Islet precursor cell (in vitro differentiated cells): ENCODE data around the gene PHLPP1.

ENCODE experiments used
- DNase-seq: peaks from one replicate; pipeline ENCODE4 v3.0.0-alpha.2; 2018

The PHLPP1 gene

DNA sequence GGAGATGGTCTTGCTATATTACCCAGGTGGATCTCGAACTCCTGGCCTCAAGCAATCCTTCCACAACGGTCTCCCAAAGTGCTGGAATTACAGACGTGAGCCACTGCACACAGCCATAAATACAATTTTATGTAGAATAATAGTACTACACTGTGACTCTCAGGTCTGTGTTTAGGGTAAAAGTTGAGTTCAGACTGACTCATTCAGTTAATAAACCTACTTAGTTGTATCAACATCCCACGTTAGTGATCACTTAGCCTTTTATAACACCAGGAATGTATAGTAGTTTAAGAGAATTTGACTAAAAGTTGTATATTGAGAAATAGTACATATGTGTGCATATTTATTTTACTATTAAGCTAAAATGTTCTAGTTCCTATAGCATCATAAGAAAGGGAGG is 237.5 kb downstream of the PHLPP1 start:
- DNase-seq, result no peak

DNA sequence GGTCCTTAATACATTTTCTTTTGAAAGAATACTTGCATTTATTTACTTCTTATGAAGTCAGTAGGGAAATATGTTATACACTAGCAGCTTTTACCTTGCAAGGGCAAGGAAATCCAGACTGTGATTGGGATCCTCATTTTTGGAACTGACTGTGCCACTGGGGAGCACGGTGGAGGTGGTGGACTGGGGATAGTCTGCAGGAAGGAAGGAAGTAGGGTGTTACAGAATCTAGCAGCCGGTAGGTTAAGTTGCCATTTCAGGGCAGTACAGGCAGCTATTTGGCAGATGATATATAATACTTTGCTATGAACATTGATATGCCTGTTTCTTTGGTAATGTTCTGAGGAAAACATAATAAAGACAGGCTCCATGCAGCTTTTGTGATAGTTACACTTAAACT is 238.3 kb downstream of the PHLPP1 start:
- DNase-seq, result no peak

DNA sequence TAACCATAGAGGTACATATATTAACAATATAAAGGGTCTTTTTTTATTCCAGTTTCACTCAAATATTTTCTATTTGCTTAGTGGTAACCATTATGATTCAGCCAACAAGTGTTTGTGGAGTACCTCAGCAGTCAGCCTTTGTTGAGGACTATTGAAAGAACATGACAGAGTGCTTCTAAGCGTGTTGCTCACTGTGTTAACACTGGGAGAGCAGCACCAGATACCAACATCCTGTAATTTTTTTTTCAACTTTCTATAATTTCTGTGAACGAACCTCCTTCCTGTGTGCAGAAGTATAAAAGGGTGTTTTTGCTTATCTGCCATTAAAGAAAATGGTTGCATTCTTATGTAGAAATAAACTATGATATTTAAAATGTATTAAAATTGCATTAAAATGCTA is 239.0 kb downstream of the PHLPP1 start:
- no peak for DNase-seq

DNA sequence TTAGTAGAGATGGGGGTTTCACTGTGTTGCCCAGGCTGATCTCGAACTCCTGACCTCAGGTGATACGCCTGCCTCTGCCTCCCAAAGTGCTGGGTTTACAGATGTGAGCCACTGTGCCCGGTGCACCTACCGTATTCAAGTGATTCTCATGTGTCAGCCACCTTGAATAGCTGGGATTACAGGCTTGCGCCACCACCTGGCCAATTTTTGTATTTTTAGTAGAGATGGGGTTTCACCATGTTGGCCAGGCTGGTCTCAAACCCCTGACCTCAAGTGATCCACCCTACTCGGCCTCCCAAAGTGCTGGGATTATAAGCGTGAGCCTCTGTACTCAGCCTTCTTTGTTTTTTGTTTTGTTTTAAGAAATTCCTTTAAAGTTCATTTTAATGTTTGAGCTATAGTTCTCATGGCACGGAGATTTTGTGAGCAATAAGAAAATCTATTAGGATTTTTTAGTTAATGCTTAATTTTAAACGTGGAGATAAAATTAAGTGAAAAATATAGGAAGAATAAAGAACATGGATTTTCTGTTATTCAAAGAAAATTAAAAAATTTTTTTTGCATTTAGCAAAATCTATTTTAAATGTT is 242.6 kb downstream of the PHLPP1 start:
- peak; percentile 68 for DNase-seq

DNA sequence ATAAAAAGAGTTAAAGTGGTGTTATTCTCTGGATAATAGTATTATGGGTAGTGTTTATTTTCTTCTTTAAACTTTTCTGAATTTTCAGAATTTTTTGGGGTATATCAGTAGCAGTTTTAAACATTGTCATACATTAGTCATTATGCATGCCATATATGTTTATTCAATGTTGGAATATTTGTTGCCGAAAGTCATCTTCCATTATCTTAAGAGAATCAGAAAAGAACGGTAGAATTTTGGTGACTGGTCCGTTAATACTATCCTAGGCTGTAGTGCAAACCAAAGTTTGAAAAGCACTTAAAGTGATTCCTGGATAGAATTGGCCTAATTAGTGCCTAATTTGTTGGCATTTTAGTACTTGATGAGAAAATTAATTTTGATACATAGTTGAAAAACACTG is 244.1 kb downstream of the PHLPP1 start:
- DNase-seq, result no peak

DNA sequence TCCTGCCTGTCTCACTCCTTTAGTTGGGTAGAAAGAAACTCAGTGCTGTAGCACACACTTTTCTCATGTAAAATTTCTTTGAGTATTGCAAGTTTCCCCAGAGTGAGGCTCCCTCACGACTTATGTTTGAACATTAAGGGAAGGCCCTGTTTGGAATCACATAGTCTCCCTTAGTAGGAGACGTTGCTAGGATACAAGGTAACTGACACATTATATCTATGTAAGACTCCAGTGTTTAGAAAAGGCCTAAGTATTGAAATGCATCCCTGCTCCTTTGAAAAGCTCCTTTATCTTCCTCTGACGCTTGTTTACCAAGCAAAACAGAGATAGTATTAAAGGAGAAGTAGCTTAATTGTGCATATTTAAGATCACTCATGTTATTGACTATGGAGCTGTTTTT is 248.2 kb downstream of the PHLPP1 start:
- no peak for DNase-seq

DNA sequence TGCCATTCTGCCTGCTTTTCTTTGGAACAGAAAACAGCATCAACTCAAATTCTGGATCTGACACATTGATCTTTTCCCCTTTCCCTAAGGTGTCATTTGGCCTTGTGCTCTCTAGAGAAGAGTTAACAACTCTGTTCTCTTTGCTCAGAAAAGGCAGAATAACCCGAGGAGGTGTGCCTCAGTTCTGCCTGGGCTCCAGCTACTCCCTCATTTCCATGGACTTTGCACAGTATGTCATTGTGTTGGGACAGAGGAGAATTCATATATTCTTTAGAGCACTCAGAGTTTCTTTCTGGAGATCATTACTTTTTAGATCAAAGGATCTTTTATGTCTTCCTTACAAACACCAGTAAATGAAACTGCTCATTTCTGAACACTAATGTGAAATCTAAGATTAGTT is 249.1 kb downstream of the PHLPP1 start:
- DNase-seq, result no peak

DNA sequence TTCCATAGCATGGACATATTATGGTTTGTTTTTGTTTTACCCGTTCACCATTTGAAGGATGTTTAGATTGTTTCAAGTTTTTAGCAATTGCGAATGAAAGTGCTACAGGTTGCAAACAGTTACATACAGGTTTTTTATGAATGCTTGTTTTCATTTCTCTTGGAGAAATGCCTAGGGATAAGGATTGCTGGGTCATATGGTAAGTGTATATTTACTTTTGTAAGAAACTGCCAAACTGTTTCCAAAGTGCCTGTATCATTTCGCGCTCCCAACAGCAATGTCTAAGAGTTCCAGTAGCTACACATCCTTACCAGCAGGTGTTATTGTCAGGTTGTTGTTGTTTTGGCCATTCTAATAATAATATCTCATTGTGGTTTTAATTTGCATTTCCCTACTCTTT is 251.7 kb downstream of the PHLPP1 start:
- DNase-seq, result no peak

DNA sequence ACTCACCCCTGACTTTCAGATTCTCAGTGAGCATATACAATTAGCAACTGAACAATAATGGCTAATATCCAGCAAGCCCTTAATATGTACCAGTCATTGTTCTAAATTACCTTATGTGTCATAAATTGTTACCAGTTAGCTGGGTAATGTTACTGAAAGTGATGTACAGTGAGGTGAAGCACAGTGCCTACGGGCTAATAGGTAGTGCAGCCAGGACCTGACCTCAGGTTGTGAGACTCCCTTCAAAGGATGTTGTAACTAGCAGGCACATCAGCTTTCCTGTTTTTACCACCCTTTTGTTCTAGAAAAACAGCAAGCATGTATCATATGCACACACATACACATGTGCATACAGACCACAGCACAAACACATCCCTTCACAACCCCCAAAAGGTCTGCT is 258.3 kb downstream of the PHLPP1 start:
- DNase-seq, result no peak

DNA sequence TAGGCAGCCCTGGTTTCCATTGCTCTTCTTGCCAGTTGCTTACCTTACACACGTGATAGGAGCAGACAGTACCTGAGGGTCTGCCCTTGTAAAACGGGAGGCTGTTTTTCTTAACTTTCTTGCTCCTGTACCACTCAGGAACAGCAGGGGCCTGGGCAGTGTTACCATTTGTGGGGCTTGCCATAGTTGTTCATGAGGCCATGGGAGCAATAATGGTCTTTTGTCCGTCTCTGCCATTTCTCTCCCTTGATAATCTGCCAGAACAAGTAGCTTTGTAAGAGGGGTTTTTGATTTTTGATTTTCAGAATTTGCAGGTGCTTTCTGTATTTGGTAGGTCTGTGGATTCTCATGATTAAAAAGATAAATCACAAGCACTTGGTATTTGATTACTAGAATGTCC is 259.0 kb downstream of the PHLPP1 start:
- no peak for DNase-seq

DNA sequence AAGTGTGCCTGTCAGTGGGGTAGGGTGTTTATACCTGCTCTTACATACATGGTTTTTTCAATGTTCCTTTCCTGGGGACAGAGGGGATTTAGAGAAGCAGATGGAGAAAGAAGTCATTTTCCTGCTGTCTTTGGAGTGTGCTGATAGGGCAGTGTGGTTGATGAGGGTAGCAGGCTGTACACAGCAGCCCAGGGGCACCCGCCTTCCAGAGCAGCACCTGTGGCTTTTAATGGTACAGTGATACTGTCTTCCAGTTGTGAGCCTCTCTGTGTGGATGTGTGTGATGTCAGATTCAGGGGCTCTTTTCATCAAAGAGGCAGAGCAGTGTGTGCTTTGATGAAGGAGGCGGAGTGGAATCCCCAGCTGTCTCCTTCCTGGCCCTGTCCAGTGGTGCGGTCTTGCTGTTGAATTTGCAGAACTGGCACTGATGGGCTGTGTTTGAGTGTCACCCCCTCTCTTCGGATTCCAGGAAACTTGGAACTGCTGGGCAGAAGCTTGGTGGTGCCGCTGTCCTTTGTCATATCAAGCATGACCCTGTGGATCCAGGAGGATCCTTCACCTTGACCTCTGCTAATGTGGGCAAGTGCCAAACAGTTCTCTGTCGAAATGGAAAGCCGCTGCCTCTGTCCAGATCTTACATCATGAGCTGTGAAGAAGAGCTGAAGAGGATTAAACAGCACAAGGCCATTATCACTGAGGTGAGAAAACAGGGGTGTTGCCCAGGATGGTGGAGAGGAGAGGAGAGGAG is 259.8 kb downstream of the PHLPP1 start:
- DNase-seq, result no peak

DNA sequence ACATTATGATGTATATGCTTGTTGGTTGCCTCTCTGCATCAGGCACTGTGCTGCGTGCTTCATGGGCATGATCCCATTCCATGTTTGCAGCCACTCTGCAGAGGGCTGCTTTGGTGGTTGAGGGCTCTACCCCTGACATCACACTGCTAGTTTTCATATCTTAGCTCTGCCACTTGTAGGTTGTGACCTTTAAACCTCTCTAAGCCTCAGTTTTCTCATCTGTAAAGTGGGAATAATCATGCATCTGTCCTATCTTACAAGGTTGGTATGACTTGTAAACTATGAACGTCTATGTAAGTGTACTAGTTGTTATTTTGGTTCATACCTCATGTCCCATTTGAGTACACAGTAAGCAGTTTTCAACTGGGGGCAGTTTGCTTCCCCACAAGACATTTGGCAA is 260.4 kb downstream of the PHLPP1 start:
- no peak for DNase-seq

DNA sequence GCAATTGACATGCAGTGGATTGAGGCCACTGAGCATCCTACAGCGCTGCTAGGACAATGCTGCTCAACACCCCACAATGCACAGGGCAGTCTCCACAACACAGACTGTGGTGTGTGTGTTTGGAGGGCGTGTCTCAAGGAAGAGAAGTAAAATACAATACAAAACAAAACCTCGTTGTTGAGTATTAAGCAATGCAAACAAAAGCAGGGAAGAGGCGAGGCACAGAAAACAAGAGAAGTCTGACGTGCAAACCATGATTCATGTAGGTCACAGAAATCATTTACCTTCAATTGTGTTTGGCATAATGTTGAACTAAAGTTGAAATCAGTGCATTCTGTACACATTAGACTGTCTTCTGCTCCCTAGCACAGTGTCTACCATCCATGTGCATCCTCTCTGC is 260.9 kb downstream of the PHLPP1 start:
- DNase-seq, result no peak

DNA sequence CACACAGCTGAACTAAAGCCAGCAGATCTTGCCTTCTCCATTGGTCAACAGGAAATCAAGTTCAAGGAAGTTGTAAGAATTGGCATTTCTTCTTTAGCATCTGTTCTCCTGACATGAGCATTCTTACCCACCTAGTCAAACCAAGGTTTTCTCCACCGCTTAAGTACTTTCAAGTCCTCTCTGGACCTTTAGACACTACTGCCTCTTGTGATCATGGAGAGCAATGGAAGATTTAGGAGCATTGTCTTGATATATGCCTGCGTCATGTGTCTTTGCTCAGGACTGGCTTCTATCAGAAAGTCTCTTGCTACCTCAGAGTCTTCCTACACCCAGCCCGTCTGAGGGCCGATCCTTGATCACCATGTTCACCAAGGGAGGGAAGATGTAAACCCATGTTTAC is 262.2 kb downstream of the PHLPP1 start:
- no peak for DNase-seq

DNA sequence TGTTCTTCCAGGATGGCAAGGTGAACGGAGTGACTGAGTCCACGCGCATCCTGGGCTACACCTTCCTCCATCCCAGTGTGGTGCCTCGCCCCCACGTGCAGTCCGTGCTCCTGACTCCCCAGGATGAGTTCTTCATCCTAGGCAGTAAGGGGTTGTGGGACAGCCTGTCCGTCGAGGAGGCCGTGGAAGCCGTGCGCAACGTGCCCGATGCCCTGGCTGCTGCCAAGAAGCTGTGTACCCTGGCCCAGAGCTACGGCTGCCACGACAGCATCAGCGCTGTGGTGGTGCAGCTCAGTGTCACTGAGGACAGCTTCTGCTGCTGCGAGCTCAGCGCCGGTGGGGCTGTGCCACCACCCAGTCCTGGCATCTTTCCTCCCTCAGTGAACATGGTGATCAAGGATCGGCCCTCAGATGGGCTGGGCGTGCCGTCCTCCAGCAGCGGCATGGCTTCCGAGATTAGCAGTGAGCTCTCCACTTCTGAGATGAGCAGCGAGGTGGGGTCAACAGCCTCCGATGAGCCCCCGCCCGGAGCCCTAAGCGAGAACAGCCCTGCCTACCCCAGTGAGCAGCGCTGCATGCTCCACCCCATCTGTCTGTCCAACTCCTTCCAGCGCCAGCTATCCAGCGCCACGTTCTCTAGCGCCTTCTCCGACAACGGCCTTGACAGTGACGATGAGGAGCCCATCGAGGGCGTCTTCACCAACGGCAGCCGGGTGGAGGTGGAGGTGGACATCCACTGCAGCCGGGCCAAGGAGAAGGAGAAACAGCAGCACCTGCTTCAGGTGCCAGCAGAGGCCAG is 263.1 kb downstream of the PHLPP1 start:
- DNase-seq, result no peak

DNA sequence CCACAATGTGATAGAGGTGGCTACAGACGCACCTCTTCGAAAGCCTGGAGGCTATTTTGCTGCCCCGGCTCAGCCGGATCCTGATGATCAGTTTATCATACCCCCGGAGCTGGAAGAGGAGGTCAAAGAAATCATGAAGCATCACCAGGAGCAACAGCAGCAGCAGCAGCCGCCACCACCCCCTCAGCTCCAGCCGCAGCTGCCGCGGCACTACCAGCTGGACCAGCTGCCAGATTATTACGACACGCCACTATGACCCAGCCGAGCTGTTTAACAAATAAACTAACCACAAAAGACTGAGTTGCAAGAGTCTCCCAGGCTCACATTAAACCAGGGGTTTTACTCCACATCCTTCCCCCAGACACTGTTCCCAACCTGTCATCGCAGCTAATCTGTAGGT is 263.8 kb downstream of the PHLPP1 start:
- DNase-seq, result no peak

DNA sequence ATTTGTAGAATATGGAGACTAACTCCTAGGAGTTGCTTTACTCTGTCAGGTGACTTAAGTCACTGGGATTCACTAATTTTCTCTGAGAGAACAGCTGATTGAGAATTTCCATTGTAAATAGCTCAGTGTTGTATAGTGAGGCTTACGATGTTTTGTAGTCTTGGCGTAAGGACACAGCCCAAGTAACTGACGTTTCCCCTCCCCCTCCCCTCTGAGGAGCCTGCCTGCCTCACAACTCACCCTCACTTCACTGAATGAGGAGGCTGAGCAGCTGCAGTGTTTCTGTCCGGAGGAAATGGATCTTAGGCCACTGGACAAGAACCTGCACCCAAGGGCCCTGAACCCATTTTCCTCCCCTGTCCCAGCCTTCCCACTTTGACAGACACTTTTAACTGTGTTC is 264.6 kb downstream of the PHLPP1 start:
- no peak for DNase-seq

DNA sequence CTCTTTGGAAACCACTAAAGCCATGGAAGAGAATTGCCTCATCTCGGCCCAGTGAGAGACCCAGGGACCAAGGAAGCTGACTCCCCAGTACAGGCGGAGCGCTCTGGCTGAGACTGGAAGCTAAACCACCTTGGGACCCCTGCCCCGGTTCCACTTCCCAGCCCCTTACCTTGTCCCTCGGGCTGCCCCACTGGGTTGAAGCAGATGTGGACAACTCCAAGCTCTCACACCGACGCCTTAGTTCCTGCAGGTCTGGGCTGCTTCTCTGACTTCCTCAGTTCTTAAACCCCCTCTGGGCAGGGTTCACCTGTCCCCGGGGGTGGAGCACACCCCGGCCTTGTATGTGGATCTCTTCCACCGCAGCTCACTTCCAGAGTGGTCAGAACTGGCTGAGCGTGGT is 266.2 kb downstream of the PHLPP1 start:
- no peak for DNase-seq

DNA sequence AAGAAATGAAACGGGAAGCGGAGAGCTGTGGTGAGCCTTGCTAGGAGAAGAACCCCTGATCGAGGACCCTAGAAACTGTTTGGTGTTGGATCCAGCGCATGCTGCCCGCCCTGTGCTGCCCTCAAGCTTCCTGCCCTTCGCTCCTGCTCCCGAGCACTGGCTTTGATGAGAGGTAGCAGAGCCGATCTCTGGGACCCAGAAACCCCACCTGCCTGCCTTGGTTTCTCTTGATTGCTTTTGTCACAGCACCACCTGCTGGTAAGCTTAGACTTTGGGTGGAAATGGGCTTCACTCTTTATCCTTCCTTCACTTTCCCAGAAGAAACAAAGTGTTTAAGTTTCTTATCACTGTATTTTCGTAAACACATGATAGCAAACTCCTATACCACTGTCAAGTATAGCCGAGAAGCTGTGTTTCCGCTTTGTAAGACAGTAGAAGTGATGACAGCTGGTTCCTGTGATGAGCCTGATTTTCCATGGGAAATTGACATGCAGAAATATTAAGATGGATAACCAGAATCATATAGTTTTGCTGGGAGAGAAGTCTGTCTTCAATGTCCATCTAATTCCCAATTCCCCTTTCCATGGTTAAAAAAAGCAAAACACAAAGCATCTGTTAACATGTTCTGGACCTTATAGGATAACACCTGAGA is 267.4 kb downstream of the PHLPP1 start:
- peak; percentile 72 for DNase-seq

DNA sequence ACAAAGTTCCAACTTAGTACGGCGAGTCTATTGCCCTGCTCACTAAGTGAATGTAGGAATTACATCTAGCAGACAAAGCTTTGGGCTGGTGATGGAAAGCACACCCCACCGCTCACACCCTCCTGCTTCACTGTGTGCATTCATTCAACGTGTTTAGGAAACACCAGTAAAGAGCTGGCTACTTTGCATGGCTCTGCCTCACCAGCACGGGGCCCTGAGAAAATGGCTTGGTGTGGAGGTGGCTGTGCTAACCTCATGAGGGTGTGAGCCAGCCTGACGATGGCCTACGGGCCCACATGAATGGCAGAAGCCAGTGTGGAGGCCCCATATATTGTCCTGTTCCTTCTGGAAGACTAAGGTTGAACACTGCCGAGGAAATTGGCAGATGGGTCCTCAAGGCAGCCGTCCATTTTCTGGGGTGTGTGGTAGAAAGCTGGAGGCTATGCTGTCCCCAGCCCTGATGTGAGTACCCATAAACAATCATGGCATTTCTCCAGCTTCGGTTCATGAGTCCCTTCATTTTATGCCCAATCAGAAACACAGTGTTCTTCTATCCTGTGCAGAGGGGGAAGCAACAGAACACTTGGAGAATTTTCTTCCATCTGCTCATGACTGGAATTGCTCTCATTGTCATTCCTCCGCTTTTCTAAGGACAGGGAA is 269.4 kb downstream of the PHLPP1 start:
- no peak for DNase-seq

DNA sequence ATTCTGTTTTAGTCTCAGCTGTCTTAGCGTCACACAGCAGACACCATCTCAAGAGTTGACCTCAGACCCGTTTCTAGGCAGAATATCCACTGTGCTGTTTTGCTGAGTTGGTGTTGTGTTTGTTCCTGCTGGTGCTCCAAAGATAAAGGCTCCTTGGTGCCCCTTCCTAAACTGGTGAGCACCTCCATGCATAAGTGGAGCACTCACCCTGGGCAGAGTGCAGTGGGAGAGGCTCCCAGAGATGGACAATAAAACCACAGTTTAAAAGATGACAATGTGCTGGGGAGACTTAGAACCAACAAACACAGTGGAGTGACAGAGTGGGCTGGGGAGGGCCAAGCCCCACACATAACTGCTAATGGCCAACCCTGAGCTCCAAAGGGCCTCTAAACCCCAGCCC is 271.1 kb downstream of the PHLPP1 start:
- no peak for DNase-seq

DNA sequence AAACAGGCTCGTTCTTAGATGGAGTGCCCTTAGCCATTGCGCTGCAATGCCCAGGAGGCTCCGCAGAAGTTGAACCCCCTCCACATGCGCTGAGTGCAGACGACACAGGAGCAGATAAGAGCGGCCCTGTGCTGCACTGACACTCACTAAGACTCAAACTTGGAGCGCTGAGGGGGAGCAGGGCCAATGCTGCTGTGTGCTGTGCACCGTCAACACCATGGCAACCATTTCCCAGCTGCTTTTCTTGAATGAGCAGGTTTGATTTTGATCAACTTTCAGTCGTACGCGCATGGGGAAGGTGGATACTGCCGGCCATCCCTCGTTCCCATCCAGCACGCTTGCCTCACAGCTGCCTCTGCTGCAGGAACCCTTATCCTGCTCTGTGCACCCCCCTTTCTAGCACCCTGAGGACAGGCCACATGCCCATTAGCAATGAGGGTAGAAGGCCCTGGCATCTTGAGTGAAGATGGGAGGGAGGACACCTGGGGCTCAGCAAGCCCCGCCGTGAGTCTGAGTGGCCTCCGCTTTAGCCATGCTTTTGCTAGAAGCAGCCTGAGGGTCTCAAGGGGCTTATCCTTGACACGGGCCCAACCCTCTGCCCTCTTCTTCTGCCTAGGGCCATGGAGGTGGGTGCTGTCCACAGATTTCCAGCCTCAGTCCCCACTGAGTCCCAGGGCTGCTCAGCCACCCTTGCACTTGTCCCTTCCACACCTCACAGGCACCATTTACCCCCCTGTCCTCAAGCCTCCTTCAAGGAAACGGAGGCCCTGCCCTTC is 271.9 kb downstream of the PHLPP1 start:
- no peak for DNase-seq
